Stomach (tissue), 4 donors: Measurements from ENCODE around the gene DOCK2.

Source experiments
- CTCF ChIP-seq, 7 experiments: fragments of 450-650 bp in 4 of 7; fragments of 200-600 bp in 3 of 7; sonication (generic) in 3 of 7; IDR thresholded peaks; one replicate each; pipeline ENCODE4 v1.5.1; 2016 to 2019; ENCODE audit warnings: antibody characterized with exemption in 7 of 7, control low read depth in 2 of 7, mild to moderate bottlenecking in 1 of 7
- EP300 ChIP-seq: sonication (generic); formaldehyde crosslinking; IDR thresholded peaks from one replicate; pipeline ENCODE4 v1.6.1; 2017; ENCODE audit warnings: antibody characterized with exemption
- POLR2A ChIP-seq, 4 donors: fragments of 450-650 bp; IDR thresholded peaks; one replicate each; pipeline ENCODE4 v1.6.1; 2016; ENCODE audit warnings: antibody characterized with exemption in 4 of 4, control low read depth in 2 of 4, mild to moderate bottlenecking in 1 of 4, moderate library complexity in 1 of 4
- POLR2AphosphoS5 ChIP-seq, 3 donors: sonication (generic); formaldehyde crosslinking; IDR thresholded peaks; one replicate each; pipeline ENCODE4 v1.6.1; 2016; ENCODE audit warnings: antibody characterized with exemption in 3 of 3

GRCh38 chr5:169735913-169736312, 98.8 kb downstream of the DOCK2 start:
- TF ChIP-seq CTCF (IDR thresholded peaks at IDR 0.05) (no peak), POLR2A (IDR thresholded peaks at IDR 0.05) (no peak), POLR2AphosphoS5 (IDR thresholded peaks at IDR 0.05) (no peak), EP300 (no peak)
